HAP-1 (cell line): ENCODE measurements around the gene TMEM217.

Experiments
- DNase-seq, 2 experiments: peaks; one replicate each; pipeline ENCODE4 v3.0.0-alpha.2; 2016 to 2020; ENCODE audit warnings: low spot score in 2 of 2
- H3K27me3 ChIP-seq: fragments of 250-450 bp; sonication (Bioruptor Pico); 2 replicates; pipeline ENCODE4 v1.5.1; 2020; ENCODE audit warnings: low read depth, mild to moderate bottlenecking, moderate library complexity
- H3K36me3 ChIP-seq: fragments of 250-450 bp; sonication (Bioruptor Pico); replicated peaks from 2 replicates; pipeline ENCODE4 v1.5.1; 2020; ENCODE audit warnings: mild to moderate bottlenecking
- H3K4me1 ChIP-seq: fragments of 250-450 bp; sonication (Bioruptor Pico); 2 replicates; pipeline ENCODE4 v1.5.1; 2020; ENCODE audit warnings: mild to moderate bottlenecking
- H3K4me3 ChIP-seq: fragments of 250-450 bp; sonication (Bioruptor Pico); 2 replicates; pipeline ENCODE4 v1.5.1; 2020; ENCODE audit warnings: mild to moderate bottlenecking, moderate library complexity
- H3K9me3 ChIP-seq: fragments of 250-450 bp; sonication (Bioruptor Pico); 2 replicates; pipeline ENCODE4 v1.5.1; 2020; ENCODE audit warnings: mild to moderate bottlenecking, moderate library complexity
- in situ Hi-C: fragments of 300-500 bp; cut with MboI; formaldehyde crosslinking; loops from 3 replicates; pipeline ENCODE4 v1.14.3; 2020; ENCODE audit warnings: low sequenced_read_pairs, inconsistent platforms, mixed read lengths

Gene TMEM217

GRCh38 chr6:37251211-37251780 lies 6.6 kb downstream of the TMEM217 start:
- no peak overlapping the region for H3K4me3 ChIP-seq
- no peaks in the 10 kb centered on the region for H3K4me1 ChIP-seq
- no peaks in the 10 kb centered on the region for H3K36me3 ChIP-seq
- H3K9me3 ChIP-seq: no peaks in the 10 kb centered on the region
- DNase-seq: no peak
- peaks cover 7% of the 10 kb centered on the region for H3K27me3 ChIP-seq
- in situ Hi-C loops: no loop called here

DNA sequence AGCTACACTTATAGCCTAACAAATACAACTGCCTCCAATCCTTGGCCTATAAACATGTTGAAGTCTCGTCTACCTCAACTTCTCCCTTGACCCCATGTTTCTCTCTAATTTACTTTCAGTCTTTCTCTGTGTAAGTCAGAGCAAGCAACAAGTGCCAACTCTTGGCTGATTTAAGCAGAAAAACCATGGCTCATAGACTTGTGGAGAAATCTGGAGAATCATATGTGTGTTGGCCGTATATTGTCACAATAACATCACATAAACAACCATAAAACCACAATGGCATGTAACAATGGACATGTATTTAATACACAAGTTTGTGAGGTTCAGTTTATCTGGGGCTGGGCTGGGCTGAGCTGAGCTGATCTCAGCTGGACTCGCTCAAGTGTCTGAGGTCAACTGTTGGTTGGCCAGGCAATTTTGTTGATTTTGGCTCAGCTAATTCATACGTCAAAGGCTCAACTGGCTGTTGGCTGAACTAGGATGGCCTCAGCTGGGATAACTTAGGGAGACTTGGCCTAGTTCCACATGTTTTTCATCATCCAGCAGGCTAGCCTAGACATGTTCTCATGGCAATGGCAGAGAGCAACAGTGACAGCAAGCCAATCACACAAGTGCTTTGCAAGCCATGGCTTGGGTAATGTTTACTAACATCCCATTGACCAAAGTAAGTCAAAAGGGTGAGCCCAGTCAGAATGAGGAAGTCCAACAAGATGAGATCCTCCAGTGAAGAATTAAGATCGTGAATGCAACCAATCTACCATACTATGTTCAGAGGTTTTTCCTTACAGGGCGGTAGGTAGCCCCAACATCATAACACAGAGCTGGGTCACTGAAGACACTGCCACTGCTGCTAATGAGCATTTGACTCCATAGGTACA lies 13.3 kb downstream of the TMEM217 start:
- DNase-seq: no peak
- peaks cover 5% of the 10 kb centered on the region; the same call in 1 of the 2 replicates for H3K27me3 ChIP-seq
- no peak overlapping the region for H3K4me3 ChIP-seq
- no peaks in the 10 kb centered on the region for H3K4me1 ChIP-seq
- H3K9me3 ChIP-seq: no peaks in the 10 kb centered on the region
- no peaks in the 10 kb centered on the region for H3K36me3 ChIP-seq
- in situ Hi-C loops: no loop called here

DNA sequence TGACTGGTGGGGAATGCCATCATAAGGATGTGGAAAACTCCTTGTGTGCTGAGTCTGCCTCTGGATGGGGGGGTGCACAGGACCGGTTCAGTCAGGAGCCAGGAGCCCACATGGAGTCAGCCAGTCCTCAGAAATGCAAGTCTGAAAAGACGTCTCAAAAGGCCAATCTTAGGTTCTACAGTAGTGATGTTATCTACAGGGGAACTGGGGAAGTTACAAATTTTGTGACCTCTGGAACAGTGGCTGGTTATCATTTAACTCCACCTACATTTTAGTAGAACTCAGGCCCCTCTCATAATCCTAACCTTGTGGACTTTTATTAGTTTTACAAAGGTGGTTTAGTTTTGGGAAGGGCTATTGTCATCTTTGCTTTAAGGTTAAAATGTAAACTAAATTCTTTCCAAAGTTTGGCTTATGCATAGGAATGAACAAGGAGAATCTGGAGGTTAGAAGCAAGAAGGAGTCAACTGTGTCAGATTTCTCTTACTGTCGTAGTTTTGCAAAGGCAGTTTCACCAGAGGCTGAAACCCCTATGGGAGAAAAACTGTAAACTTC lies 14.1 kb downstream of the TMEM217 start:
- Histone ChIP-seq H3K4me3 (no peak overlapping the region), H3K9me3 (no peaks in the 10 kb centered on the region), H3K27me3 (peaks cover 2% of the 10 kb centered on the region; the same call in 1 of the 2 replicates), H3K36me3 (no peaks in the 10 kb centered on the region), H3K4me1 (no peaks in the 10 kb centered on the region)
- in situ Hi-C loops: no loop called here
- no peak for DNase-seq

DNA sequence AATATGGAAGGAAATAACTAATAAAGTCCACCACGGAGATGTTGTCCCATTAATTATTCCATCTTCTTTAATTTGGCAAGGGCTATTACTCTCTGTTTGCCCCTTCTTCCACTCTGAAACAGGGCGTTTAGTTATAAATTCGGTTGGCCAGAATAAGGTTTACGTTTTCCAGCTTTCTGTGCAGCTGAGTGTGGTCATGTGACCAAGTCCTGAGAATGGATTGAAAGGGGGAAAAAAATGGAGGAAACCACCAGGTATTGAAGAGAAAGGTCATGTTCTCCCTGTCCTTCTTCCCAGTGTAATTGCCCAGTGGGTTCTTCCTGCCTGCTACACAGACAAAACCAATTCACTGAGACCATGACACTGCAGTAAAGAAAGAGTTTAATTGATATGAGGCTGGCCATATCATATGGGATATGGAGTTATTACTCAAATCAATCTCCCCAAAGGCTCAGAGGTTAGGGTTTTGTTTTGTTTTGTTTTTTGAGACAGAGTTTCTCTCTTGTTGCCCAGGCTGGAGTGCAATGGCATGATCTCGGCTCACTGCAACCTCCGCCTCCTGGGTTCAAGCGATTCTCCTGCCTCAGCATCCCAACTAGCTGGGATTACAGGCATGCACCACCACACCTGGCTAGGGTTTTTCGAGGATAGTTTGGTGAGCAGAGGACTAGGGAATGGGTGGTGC lies 14.7 kb downstream of the TMEM217 start:
- H3K4me1 ChIP-seq: no peaks in the 10 kb centered on the region
- in situ Hi-C loops: no loop called here
- no peaks in the 10 kb centered on the region for H3K36me3 ChIP-seq
- no peak overlapping the region for H3K4me3 ChIP-seq
- no peaks in the 10 kb centered on the region for H3K9me3 ChIP-seq
- no peaks in the 10 kb centered on the region for H3K27me3 ChIP-seq
- DNase-seq: no peak

GRCh38 chr6:37242429-37243052 lies 15.4 kb downstream of the TMEM217 start:
- Histone ChIP-seq H3K36me3 (no peaks in the 10 kb centered on the region), H3K4me3 (no peak overlapping the region), H3K9me3 (no peaks in the 10 kb centered on the region), H3K27me3 (no peaks in the 10 kb centered on the region), H3K4me1 (no peaks in the 10 kb centered on the region)
- no peak for DNase-seq
- in situ Hi-C loops: no loop called here

GRCh38 chr6:37241775-37242428 lies 16.0 kb downstream of the TMEM217 start:
- in situ Hi-C loops: no loop called here
- no peak for DNase-seq
- Histone ChIP-seq H3K9me3 (no peaks in the 10 kb centered on the region), H3K27me3 (no peaks in the 10 kb centered on the region), H3K4me1 (no peaks in the 10 kb centered on the region), H3K4me3 (no peak overlapping the region), H3K36me3 (no peaks in the 10 kb centered on the region)

- Histone ChIP-seq H3K27me3 (no peaks in the 10 kb centered on the region), H3K4me1 (no peaks in the 10 kb centered on the region), H3K36me3 (no peaks in the 10 kb centered on the region), H3K9me3 (no peaks in the 10 kb centered on the region), H3K4me3 (no peak overlapping the region)
- in situ Hi-C loops: no loop called here
- DNase-seq: no peak
These were observed 16.8 kb downstream of the TMEM217 start for GRCh38 chr6:37241131-37241530.

- H3K4me1 ChIP-seq: no peaks in the 10 kb centered on the region
- no peak overlapping the region for H3K4me3 ChIP-seq
- no peaks in the 10 kb centered on the region for H3K9me3 ChIP-seq
- H3K36me3 ChIP-seq: no peaks in the 10 kb centered on the region
- in situ Hi-C loops: no loop called here
- H3K27me3 ChIP-seq: no peaks in the 10 kb centered on the region
- DNase-seq: peak in 1 of 2 experiments; percentile 50
These were observed 17.8 kb downstream of the TMEM217 start for GRCh38 chr6:37239950-37240713.

DNA sequence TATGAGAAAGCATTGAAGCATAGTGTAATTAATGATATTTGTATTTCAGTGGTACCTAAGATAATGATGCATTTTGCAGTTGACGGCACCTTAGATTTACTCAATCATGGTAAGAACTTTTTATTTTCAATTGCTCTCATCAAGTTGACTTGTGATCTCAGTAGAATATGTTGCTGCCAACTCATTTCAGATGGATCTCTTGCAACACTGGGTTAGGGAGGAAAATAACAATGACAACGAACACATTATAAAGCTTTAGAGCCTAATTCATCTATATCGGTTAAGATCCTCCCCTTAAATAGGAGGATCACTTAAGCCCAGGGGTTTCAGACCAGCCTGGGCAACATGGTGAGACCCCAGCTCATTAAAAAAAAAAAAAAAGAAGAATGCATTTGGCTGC lies 18.4 kb downstream of the TMEM217 start:
- Histone ChIP-seq H3K4me1 (no peaks in the 10 kb centered on the region), H3K9me3 (no peaks in the 10 kb centered on the region), H3K4me3 (no peak overlapping the region), H3K27me3 (no peaks in the 10 kb centered on the region), H3K36me3 (no peaks in the 10 kb centered on the region)
- DNase-seq: no peak
- in situ Hi-C loops: no loop called here

GRCh38 chr6:37238381-37238780 lies 19.6 kb downstream of the TMEM217 start:
- no peaks in the 10 kb centered on the region for H3K27me3 ChIP-seq
- H3K36me3 ChIP-seq: no peaks in the 10 kb centered on the region
- H3K9me3 ChIP-seq: no peaks in the 10 kb centered on the region
- H3K4me3 ChIP-seq: no peak overlapping the region
- no peaks in the 10 kb centered on the region for H3K4me1 ChIP-seq
- no peak for DNase-seq
- in situ Hi-C loops: no loop called here

GRCh38 chr6:37237789-37238188 lies 20.2 kb downstream of the TMEM217 start:
- Histone ChIP-seq H3K9me3 (no peaks in the 10 kb centered on the region), H3K27me3 (no peaks in the 10 kb centered on the region), H3K4me1 (no peaks in the 10 kb centered on the region), H3K36me3 (no peaks in the 10 kb centered on the region), H3K4me3 (no peak overlapping the region)
- in situ Hi-C loops: no loop called here
- no peak for DNase-seq

GRCh38 chr6:37236921-37237320 lies 21.0 kb downstream of the TMEM217 start:
- no peak overlapping the region for H3K4me3 ChIP-seq
- H3K4me1 ChIP-seq: no peaks in the 10 kb centered on the region

GRCh38 chr6:37233541-37233940 lies 24.4 kb downstream of the TMEM217 start:
- H3K27me3 ChIP-seq: no peaks in the 10 kb centered on the region
- in situ Hi-C loops: no loop called here
- no peak for DNase-seq
- H3K36me3 ChIP-seq: no peaks in the 10 kb centered on the region
- no peaks in the 10 kb centered on the region for H3K4me1 ChIP-seq
- no peak overlapping the region for H3K4me3 ChIP-seq
- no peaks in the 10 kb centered on the region for H3K9me3 ChIP-seq

More at GRCh38 chr6:37236921-37237320, 21.0 kb downstream of the TMEM217 start:
- in situ Hi-C loops: no loop called here
- Histone ChIP-seq H3K36me3 (no peaks in the 10 kb centered on the region), H3K9me3 (no peaks in the 10 kb centered on the region), H3K27me3 (no peaks in the 10 kb centered on the region)
- no peak for DNase-seq
